ENCODE measurements around the gene LRRC36. TPM values are rescaled to one million over a fixed set of nuclear protein-coding genes. Genes with fewer than 3 reads are reported as not detected.

LRRC36 gene
- total and polyA plus RNA-seq, 2 experiments from 2014 or later: 0.45 TPM; not detected in 1

- Histone ChIP-seq H3K27ac (no peak overlapping the region), H3K4me3 (no peak overlapping the region), H3K36me3 (no peaks in the 10 kb centered on the region), H3K27me3 (no peaks in the 10 kb centered on the region), H3K4me1 (ENCODE audit: low read depth) (no peaks in the 10 kb centered on the region), H3K9me3 (ENCODE audit: low read depth) (no peaks in the 10 kb centered on the region)
- no peak for DNase-seq (ENCODE audit: low read depth in 1 of 2, low spot score in 1 of 2)
- no peak for TF ChIP-seq CTCF (IDR thresholded peaks at IDR 0.05; ENCODE audit: low read depth, low read length)
These were observed 10.0 kb downstream of the LRRC36 start for GRCh38 chr16:67336648-67337047.

DNA sequence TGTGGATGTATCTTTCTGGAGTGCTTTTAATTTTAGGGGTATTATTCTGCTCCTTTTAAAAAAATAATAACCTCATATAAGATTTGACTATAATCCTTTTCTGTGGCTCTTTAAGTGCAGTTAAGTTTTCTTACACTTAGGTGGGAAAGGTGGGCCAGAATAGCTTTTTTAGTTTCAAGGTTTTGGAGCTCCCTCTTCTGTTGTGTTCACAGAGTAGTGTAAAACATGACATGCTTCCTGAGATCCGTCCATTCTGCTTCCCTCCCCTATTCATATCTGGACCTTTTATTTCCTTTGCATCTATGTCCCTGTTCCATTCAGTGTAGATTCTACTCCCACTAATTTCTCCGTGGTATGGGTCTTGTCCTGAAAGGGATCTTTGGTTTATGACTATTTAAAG, 12.8 kb downstream of the LRRC36 start:
- TF ChIP-seq CTCF (IDR thresholded peaks at IDR 0.05; ENCODE audit: low read depth, low read length): peak; percentile 33
- Histone ChIP-seq H3K9me3 (ENCODE audit: low read depth) (no peaks in the 10 kb centered on the region), H3K27me3 (no peaks in the 10 kb centered on the region), H3K4me1 (ENCODE audit: low read depth) (no peaks in the 10 kb centered on the region), H3K4me3 (no peak overlapping the region), H3K36me3 (no peaks in the 10 kb centered on the region), H3K27ac (no peak overlapping the region)
- DNase-seq (ENCODE audit: low read depth in 1 of 2, low spot score in 1 of 2): peak in 1 of 2 donors; percentile 49

DNA sequence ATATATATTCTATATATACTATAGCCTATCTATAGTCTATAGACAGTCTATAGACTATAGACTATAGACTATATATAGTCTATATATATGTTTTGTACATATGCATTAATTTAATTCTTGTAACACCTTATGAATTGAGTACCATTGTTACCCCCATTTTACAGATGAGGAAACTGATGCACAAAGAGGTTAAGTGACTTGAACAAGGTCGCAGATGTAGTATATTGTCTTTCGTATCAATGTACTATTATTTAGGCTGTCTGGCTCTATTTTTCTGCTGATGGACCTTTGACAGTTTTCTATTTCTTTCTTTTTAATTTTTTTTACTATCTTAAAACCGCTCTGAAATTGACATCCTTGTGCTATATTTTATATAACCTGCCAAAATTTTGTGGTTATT, 14.6 kb downstream of the LRRC36 start:
- no peak overlapping the region for H3K27ac ChIP-seq
- H3K36me3 ChIP-seq: no peaks in the 10 kb centered on the region
- no peaks in the 10 kb centered on the region for H3K27me3 ChIP-seq

GRCh38 chr16:67342616-67343015, 16.0 kb downstream of the LRRC36 start:
- no peaks in the 10 kb centered on the region for H3K9me3 ChIP-seq (ENCODE audit: low read depth)
- H3K4me1 ChIP-seq (ENCODE audit: low read depth): peaks cover 6% of the 10 kb centered on the region
- no peaks in the 10 kb centered on the region for H3K36me3 ChIP-seq
- H3K27ac ChIP-seq: no peak overlapping the region
- peaks cover 1% of the 10 kb centered on the region for H3K27me3 ChIP-seq
- no peak for DNase-seq (ENCODE audit: low read depth in 1 of 2, low spot score in 1 of 2)
- no peak overlapping the region for H3K4me3 ChIP-seq
- TF ChIP-seq CTCF (IDR thresholded peaks at IDR 0.05; ENCODE audit: low read depth, low read length): no peak

More for the DNA sequence above, 14.6 kb downstream of the LRRC36 start:
- Histone ChIP-seq H3K4me1 (ENCODE audit: low read depth) (peaks cover 6% of the 10 kb centered on the region), H3K4me3 (no peak overlapping the region), H3K9me3 (ENCODE audit: low read depth) (no peaks in the 10 kb centered on the region)
- TF ChIP-seq CTCF (IDR thresholded peaks at IDR 0.05; ENCODE audit: low read depth, low read length): no peak
- no peak for DNase-seq (ENCODE audit: low read depth in 1 of 2, low spot score in 1 of 2)

- no peak for TF ChIP-seq CTCF (IDR thresholded peaks at IDR 0.05; ENCODE audit: low read depth, low read length)
- Histone ChIP-seq H3K27me3 (peaks cover 13% of the 10 kb centered on the region), H3K36me3 (no peaks in the 10 kb centered on the region), H3K4me3 (no peak overlapping the region), H3K4me1 (ENCODE audit: low read depth) (peaks cover 6% of the 10 kb centered on the region), H3K9me3 (ENCODE audit: low read depth) (no peaks in the 10 kb centered on the region), H3K27ac (no peak overlapping the region)
- no peak for DNase-seq (ENCODE audit: low read depth in 1 of 2, low spot score in 1 of 2)
These were observed 18.8 kb downstream of the LRRC36 start for GRCh38 chr16:67345401-67345800.

GRCh38 chr16:67346341-67346740, 19.7 kb downstream of the LRRC36 start:
- no peak for TF ChIP-seq CTCF (IDR thresholded peaks at IDR 0.05; ENCODE audit: low read depth, low read length)
- Histone ChIP-seq H3K27me3 (peaks cover 13% of the 10 kb centered on the region), H3K27ac (no peak overlapping the region), H3K9me3 (ENCODE audit: low read depth) (no peaks in the 10 kb centered on the region), H3K4me3 (no peak overlapping the region), H3K36me3 (no peaks in the 10 kb centered on the region), H3K4me1 (ENCODE audit: low read depth) (peaks cover 6% of the 10 kb centered on the region)
- no peak for DNase-seq (ENCODE audit: low read depth in 1 of 2, low spot score in 1 of 2)
